Measurements from ENCODE around the gene MED6. TPM values are rescaled to one million over a fixed set of nuclear protein-coding genes. Genes with fewer than 3 reads are reported as not detected.

Gene MED6
- total RNA-seq, 1 experiment from 2014 or later = 55.3 TPM

DNA sequence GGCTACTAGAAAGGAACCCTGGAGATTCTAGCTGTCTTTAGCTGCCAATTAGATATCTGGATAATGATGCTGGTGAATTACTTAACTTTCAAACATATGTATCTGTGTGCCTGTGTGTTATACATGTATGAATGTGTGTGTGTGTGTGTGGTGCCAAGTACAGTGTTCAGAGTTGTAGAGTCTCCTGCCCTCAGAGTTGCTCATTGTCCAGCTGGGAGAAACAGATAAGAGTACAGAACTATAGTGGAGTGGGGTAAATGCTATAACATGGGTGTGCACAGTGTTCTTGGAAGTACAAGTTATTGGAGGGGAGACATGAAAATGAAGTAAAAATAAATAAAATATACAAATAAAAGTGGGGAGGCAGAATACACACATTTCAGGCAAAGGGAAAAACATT lies 42.1 kb downstream of the MED6 start:
- no peak overlapping the region for H3K4me3 Mint-ChIP-seq
- no peaks in the 10 kb centered on the region for H4K20me1 ChIP-seq (ENCODE audit: control insufficient read depth, insufficient read depth, insufficient read length)
- H3K23ac ChIP-seq (ENCODE audit: insufficient read length, low read depth, low read length) = no peak overlapping the region
- H2AK5ac ChIP-seq (ENCODE audit: insufficient read length, low read length) = no peak overlapping the region
- no peak overlapping the region for H3T11ph ChIP-seq (ENCODE audit: low read length)
- no peak overlapping the region for H2BK20ac ChIP-seq (ENCODE audit: low read depth, low read length, poor library complexity, severe bottlenecking)
- no peaks in the 10 kb centered on the region for H3K4me1 Mint-ChIP-seq
- peaks cover 30 to 31% of the 10 kb centered on the region in 2 experiments for H3K9me3 Mint-ChIP-seq
- H3K27me3 Mint-ChIP-seq (ENCODE audit: low read depth) = no peaks in the 10 kb centered on the region
- no peak overlapping the region for H4K8ac ChIP-seq (replicated peaks; ENCODE audit: insufficient read length, low read depth, low read length)
- H3K14ac ChIP-seq (ENCODE audit: insufficient read depth, low read length) = no peak overlapping the region
- no peak overlapping the region for H3K56ac ChIP-seq (ENCODE audit: insufficient read length, low read depth, low read length)
- H3K4ac ChIP-seq (ENCODE audit: low read depth, low read length) = no peak overlapping the region
- H2BK120ac ChIP-seq (ENCODE audit: low read depth, low read length, poor library complexity, severe bottlenecking) = no peak overlapping the region
- no peak overlapping the region for H3K9ac ChIP-seq (ENCODE audit: extremely low read depth, insufficient read length, low read length)
- H2AFZ ChIP-seq (ENCODE audit: low read length) = no peak overlapping the region
- H2BK12ac ChIP-seq (ENCODE audit: insufficient read length, low read depth, low read length) = no peak overlapping the region
- peaks cover 13% of the 10 kb centered on the region for H3K9me3 ChIP-seq (ENCODE audit: control insufficient read depth, low read depth, low read length)
- no peaks in the 10 kb centered on the region for H3K4me1 ChIP-seq (ENCODE audit: insufficient read depth, low read length)
- H3K27ac Mint-ChIP-seq = no peak overlapping the region
- no peaks in the 10 kb centered on the region for H3K79me2 ChIP-seq (ENCODE audit: insufficient read depth, low read length)
- no peaks in the 10 kb centered on the region for H3K27me3 ChIP-seq (ENCODE audit: insufficient read depth, low read length)
- H4K5ac ChIP-seq (ENCODE audit: insufficient read length, low read depth, low read length) = no peak overlapping the region
- DNase-seq = no peak
- H2BK5ac ChIP-seq (ENCODE audit: insufficient read length, low read length) = no peak overlapping the region
- H3K79me1 ChIP-seq (ENCODE audit: insufficient read depth, low read depth, low read length, poor library complexity, severe bottlenecking) = no peaks in the 10 kb centered on the region
- H3K36me3 Mint-ChIP-seq (ENCODE audit: insufficient read depth in 1 of 3, low read depth in 3 of 3) = peaks cover 33 to 34% (median 34%) of the 10 kb centered on the region in 3 experiments
- no peak overlapping the region for H3K4me2 ChIP-seq (ENCODE audit: insufficient read depth, insufficient read length, low read length)
- no peak overlapping the region for H3K18ac ChIP-seq (ENCODE audit: insufficient read length, low read depth, low read length)
- no peak overlapping the region for H4K91ac ChIP-seq (ENCODE audit: insufficient read length, low read depth, low read length)
- H3K23me2 ChIP-seq (ENCODE audit: insufficient read length, low read depth, low read length, poor library complexity, severe bottlenecking) = no peaks in the 10 kb centered on the region
- H3K27ac ChIP-seq (ENCODE audit: insufficient read length, low read depth, low read length) = no peak overlapping the region
- no peak overlapping the region for H2BK15ac ChIP-seq (ENCODE audit: low read depth, low read length)
- TF ChIP-seq, protein P1, sequence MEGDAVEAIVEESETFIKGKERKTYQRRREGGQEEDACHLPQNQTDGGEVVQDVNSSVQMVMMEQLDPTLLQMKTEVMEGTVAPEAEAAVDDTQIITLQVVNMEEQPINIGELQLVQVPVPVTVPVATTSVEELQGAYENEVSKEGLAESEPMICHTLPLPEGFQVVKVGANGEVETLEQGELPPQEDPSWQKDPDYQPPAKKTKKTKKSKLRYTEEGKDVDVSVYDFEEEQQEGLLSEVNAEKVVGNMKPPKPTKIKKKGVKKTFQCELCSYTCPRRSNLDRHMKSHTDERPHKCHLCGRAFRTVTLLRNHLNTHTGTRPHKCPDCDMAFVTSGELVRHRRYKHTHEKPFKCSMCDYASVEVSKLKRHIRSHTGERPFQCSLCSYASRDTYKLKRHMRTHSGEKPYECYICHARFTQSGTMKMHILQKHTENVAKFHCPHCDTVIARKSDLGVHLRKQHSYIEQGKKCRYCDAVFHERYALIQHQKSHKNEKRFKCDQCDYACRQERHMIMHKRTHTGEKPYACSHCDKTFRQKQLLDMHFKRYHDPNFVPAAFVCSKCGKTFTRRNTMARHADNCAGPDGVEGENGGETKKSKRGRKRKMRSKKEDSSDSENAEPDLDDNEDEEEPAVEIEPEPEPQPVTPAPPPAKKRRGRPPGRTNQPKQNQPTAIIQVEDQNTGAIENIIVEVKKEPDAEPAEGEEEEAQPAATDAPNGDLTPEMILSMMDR (conservative IDR thresholded peaks at IDR 0.05) = no peak
